ENCODE data around the gene PRB3. TPM values are rescaled to one million over a fixed set of nuclear protein-coding genes. Genes with fewer than 3 reads are reported as not detected.

The PRB3 gene
- total RNA-seq, 2 donors from 2014 or later: not detected

- peak; percentile 17 for TF ChIP-seq CTCF (IDR thresholded peaks at IDR 0.05)
- H3K9me3 ChIP-seq: no peaks in the 10 kb centered on the region
- DNase-seq (ENCODE audit: low spot score) (no peak), ATAC-seq (ENCODE audit: insufficient number of reproducible peaks, low FRiP score, low read depth) (no peak)
- no peak overlapping the region for H3K27ac ChIP-seq
- no peaks in the 10 kb centered on the region for H3K27me3 ChIP-seq (replicated peaks; ENCODE audit: insufficient read depth)
- H3K4me1 ChIP-seq (ENCODE audit: control insufficient read depth in 1 of 2, low read depth in 2 of 2): no peaks in the 10 kb centered on the region
- H3K4me3 ChIP-seq: no peak overlapping the region
- H3K36me3 ChIP-seq: no peaks in the 10 kb centered on the region
Measured at GRCh38 chr12:11228296-11228879, 41.1 kb downstream of the PRB3 start.

GRCh38 chr12:11227373-11227772 lies 42.1 kb downstream of the PRB3 start:
- no peak overlapping the region for H3K27ac ChIP-seq
- no peaks in the 10 kb centered on the region for H3K9me3 ChIP-seq
- DNase-seq (ENCODE audit: low spot score) (no peak), ATAC-seq (ENCODE audit: insufficient number of reproducible peaks, low FRiP score, low read depth) (no peak)
- H3K4me3 ChIP-seq: no peak overlapping the region
- no peaks in the 10 kb centered on the region for H3K27me3 ChIP-seq (replicated peaks; ENCODE audit: insufficient read depth)
- no peaks in the 10 kb centered on the region for H3K36me3 ChIP-seq
- no peaks in the 10 kb centered on the region for H3K4me1 ChIP-seq (ENCODE audit: control insufficient read depth in 1 of 2, low read depth in 2 of 2)
- TF ChIP-seq CTCF (IDR thresholded peaks at IDR 0.05): no peak

Other genes starting within 250 kb of the PRB3 start
- 10 to 100 TPM in 1 of 2 donors, 1 to 10 TPM in 1; 8.3 to 13.1 TPM for gene TAS2R19, start 247.1 kb downstream of the PRB3 start, total RNA-seq
- gene TAS2R31, start 238.3 kb downstream of the PRB3 start, total RNA-seq: 1 to 10 TPM; 2.7 to 9.5 TPM
- gene TAS2R46, start 207.4 kb downstream of the PRB3 start, total RNA-seq: 1 to 10 TPM; 1.2 to 3.0 TPM
- gene TAS2R43, start 177.4 kb downstream of the PRB3 start, total RNA-seq: 1 to 10 TPM; 2.7 to 6.3 TPM
- 10 to 100 TPM in 1 of 2 donors, 1 to 10 TPM in 1; 4.1 to 15.1 TPM for gene TAS2R30, start 135.1 kb downstream of the PRB3 start, total RNA-seq
- gene SMIM10L1, start 98.5 kb downstream of the PRB3 start, total RNA-seq: 10 to 100 TPM in 1 of 2 donors, 1 to 10 TPM in 1; 4.7 to 10.4 TPM
- not detected for gene TAS2R42, start 82.8 kb downstream of the PRB3 start, total RNA-seq
- not detected for gene PRB4, start 40.7 kb upstream of the PRB3 start, total RNA-seq
- not detected for gene PRB2, start 125.9 kb upstream of the PRB3 start, total RNA-seq